Endothelial cell of umbilical vein (primary cell): ENCODE results near the gene GPLD1. TPM values are rescaled to one million over a fixed set of nuclear protein-coding genes. Genes with fewer than 3 reads are reported as not detected.

Source experiments
- BruUV-seq: library from RNA; stranded (reverse); fragments of 400-500 nt; replicated peaks from 2 replicates; lab custom pipeline; 2021; lab: Mats Ljungman, UMichigan
- CTCF ChIA-PET: fragments of 300-600, 350-600 bp; sonication (Branson Sonifier 250); formaldehyde crosslinking; loops from one replicate; lab custom pipeline; 2021; ENCODE audit warnings: antibody characterized with exemption, inconsistent platforms; lab: Charles Lee
- POLR2A ChIA-PET: fragments of 300-600, 350-600 bp; sonication (Branson Sonifier 250); formaldehyde crosslinking; loops from one replicate; lab custom pipeline; 2021; ENCODE audit warnings: antibody characterized with exemption, inconsistent platforms; lab: Charles Lee
- DNase-seq: peaks from one replicate; pipeline ENCODE4 v3.0.0-alpha.2; 2011; ENCODE audit warnings: low read depth, low spot score
- FAIRE-seq: peaks from 2 replicates; lab custom pipeline; 2011; peaks lifted over from hg19 to GRCh38; lab: Jason Lieb, UNC
- H2AFZ ChIP-seq: 2 replicates; pipeline ENCODE4 v1.6.0; 2012; ENCODE audit warnings: low read depth, low read length, control low read depth, inconsistent platforms
- H3K27ac ChIP-seq: 2 replicates; pipeline ENCODE4 v1.5.1; 2011; ENCODE audit warnings: low read depth, mild to moderate bottlenecking, control low read depth, low read length, moderate library complexity; ENCODE audit not compliant: insufficient read depth
- H3K27me3 ChIP-seq, 2 experiments: 2 replicates each; pipeline versions ENCODE4 v1.6.0 to v1.6.1; 2011; ENCODE audit warnings: low read length in 2 of 2, mixed read lengths in 1 of 2; ENCODE audit not compliant: control insufficient read depth in 2 of 2, insufficient read depth in 2 of 2
- H3K36me3 ChIP-seq, 2 experiments: 2 replicates in 1 of 2; 3 replicates in 1 of 2; pipeline ENCODE4 v1.5.1; 2011; ENCODE audit warnings: low read length in 2 of 2, mild to moderate bottlenecking in 1 of 2, moderate library complexity in 1 of 2; ENCODE audit not compliant: control insufficient read depth in 2 of 2, insufficient read depth in 2 of 2; ENCODE audit errors: extremely low read depth in 1 of 2
- H3K4me1 ChIP-seq: 3 replicates; pipeline ENCODE4 v1.5.1; 2011; ENCODE audit warnings: mild to moderate bottlenecking, low read length; ENCODE audit not compliant: control insufficient read depth, insufficient read depth; ENCODE audit errors: extremely low read depth
- H3K4me2 ChIP-seq: 2 replicates; pipeline ENCODE4 v1.6.1; 2011; ENCODE audit warnings: low read length, control low read depth, mixed read lengths; ENCODE audit not compliant: insufficient read depth
- H3K4me3 ChIP-seq, 3 experiments: fragments of 200-600 bp in 1 of 3; sonication (generic), shearing (Covaris generic) in 1 of 3; replicated peaks in 1 of 3; 2 replicates each; pipeline ENCODE4 v1.5.1; 2011 to 2016; ENCODE audit warnings: control low read depth in 3 of 3, low read length in 3 of 3, mild to moderate bottlenecking in 2 of 3, inconsistent platforms in 1 of 3, low read depth in 1 of 3, moderate library complexity in 1 of 3; ENCODE audit not compliant: insufficient read depth in 1 of 3
- H3K79me2 ChIP-seq: 2 replicates; pipeline ENCODE4 v1.6.0; 2012; ENCODE audit warnings: low read length, inconsistent platforms; ENCODE audit not compliant: control insufficient read depth, insufficient read depth
- H3K9ac ChIP-seq: replicated peaks from 2 replicates; pipeline ENCODE3; 2011; ENCODE audit warnings: low read length, control low read depth; ENCODE audit not compliant: insufficient read depth; ENCODE audit errors: extremely low read depth
- H3K9me1 ChIP-seq: replicated peaks from 3 replicates; pipeline ENCODE4 v1.6.0; 2011; ENCODE audit warnings: mild to moderate bottlenecking, low read length; ENCODE audit not compliant: control insufficient read depth, insufficient read depth; ENCODE audit errors: extremely low read depth
- H3K9me3 ChIP-seq: replicated peaks from 2 replicates; pipeline ENCODE4 v1.5.1; 2012; ENCODE audit warnings: low read length, inconsistent platforms; ENCODE audit not compliant: control insufficient read depth, insufficient read depth
- H4K20me1 ChIP-seq: replicated peaks from 2 replicates; pipeline ENCODE3; 2011; ENCODE audit warnings: mild to moderate bottlenecking, low read length; ENCODE audit not compliant: control insufficient read depth, insufficient read depth; ENCODE audit errors: extremely low read depth
- CTCF ChIP-seq, 2 donors: IDR thresholded peaks; 1 replicate in 1 of 2; 2 replicates in 1 of 2; pipeline ENCODE4 v1.5.1; 2011; ENCODE audit warnings: low read length in 2 of 2, mild to moderate bottlenecking in 2 of 2, moderate library complexity in 2 of 2, control low read depth in 1 of 2, inconsistent platforms in 1 of 2, low read depth in 1 of 2; ENCODE audit not compliant: insufficient read depth in 1 of 2; ENCODE audit errors: extremely low read depth in 1 of 2
- EZH2 ChIP-seq: IDR thresholded peaks from 2 replicates; pipeline ENCODE4 v1.6.1; 2012; ENCODE audit warnings: borderline replicate concordance, low read depth, mild to moderate bottlenecking, moderate library complexity, low read length, inconsistent platforms; ENCODE audit not compliant: severe bottlenecking
- FOS ChIP-seq: IDR thresholded peaks from 2 replicates; pipeline ENCODE4 v1.6.1; 2011; ENCODE audit warnings: mild to moderate bottlenecking, low read length, moderate library complexity, borderline replicate concordance; ENCODE audit not compliant: insufficient read depth
- GATA2 ChIP-seq: IDR thresholded peaks from 2 replicates; pipeline ENCODE4 v1.7.0; 2011; ENCODE audit warnings: low read depth, mild to moderate bottlenecking, moderate library complexity, mixed read lengths, low read length; ENCODE audit not compliant: insufficient read length, insufficient read depth
- JUN ChIP-seq: IDR thresholded peaks from 2 replicates; pipeline ENCODE4 v1.6.1; 2011; ENCODE audit warnings: borderline replicate concordance, low read depth; ENCODE audit not compliant: insufficient read length, insufficient read depth
- MAX ChIP-seq: IDR thresholded peaks from 2 replicates; pipeline ENCODE4 v1.6.1; 2011; ENCODE audit not compliant: insufficient read depth, insufficient read length
- MYC ChIP-seq: IDR thresholded peaks from one replicate; pipeline ENCODE4 v1.6.1; 2011; ENCODE audit warnings: mild to moderate bottlenecking, low read depth, low read length
- POLR2A ChIP-seq: IDR thresholded peaks from 2 replicates; pipeline ENCODE4 v1.6.1; 2012; ENCODE audit warnings: low read depth, mild to moderate bottlenecking, control low read depth, low read length
- POLR2AphosphoS5 ChIP-seq: IDR thresholded peaks from 2 replicates; pipeline ENCODE4 v1.6.1; 2012; ENCODE audit warnings: low read depth, mild to moderate bottlenecking, control low read depth, low read length, moderate library complexity; ENCODE audit not compliant: insufficient read depth
- dilution Hi-C: fragments of 300-500 bp; cut with MboI; formaldehyde crosslinking; loops from one replicate; pipeline ENCODE4 v1.15.0; 2019; ENCODE audit warnings: low sequenced_read_pairs; ENCODE audit not compliant: extremely low pct_ligation_motif_present
- intact Hi-C: fragments of 100-400 bp; cut with micrococcal nuclease; formaldehyde crosslinking; loops from one replicate; pipeline ENCODE4 v1.10.0; 2022
- polyA plus RNA-seq, 4 experiments: library from polyadenylated mRNA; depleted of rRNA in 3 of 4; stranded (reverse) in 3 of 4; unstranded in 1 of 4; fragments of >200 nt; gene quantifications; 2 replicates each; pipeline versions ENCODE4 v1.2.1 to v1.2.3, GENCODE V29; 2011 to 2012; ENCODE audit warnings: missing spikeins in 1 of 4
- total RNA-seq: library from RNA; stranded (reverse); gene quantifications from 2 replicates; pipeline ENCODE4 v1.2.3, GENCODE V29; 2021

GPLD1 gene
- total and polyA plus RNA-seq, 2 donors (not counting 3 experiments of a cell fraction or from before 2014, with no cell fraction given): 0.03 to 0.53 TPM

- no TSS peak for BruUV-seq
- FAIRE-seq (no peak), DNase-seq (no peak)
- Histone ChIP-seq H3K4me2 (no peak overlapping the region), H3K4me1 (no peaks in the 10 kb centered on the region), H3K27ac (no peak overlapping the region), H3K79me2 (no peaks in the 10 kb centered on the region), H4K20me1 (no peaks in the 10 kb centered on the region), H2AFZ (no peak overlapping the region), H3K27me3 (no peaks in the 10 kb centered on the region), H3K4me3 (no peak overlapping the region), H3K36me3 (no peaks in the 10 kb centered on the region), H3K9ac (no peak overlapping the region), H3K9me1 (no peaks in the 10 kb centered on the region), H3K9me3 (no peaks in the 10 kb centered on the region)
- intact Hi-C loops: no loop called here
- ChIA-PET CTCF (interaction anchor here (1.8 kb wide), 1 partner anchor 9 kb away, joined by 4 read pairs; the partner anchor contains the start of gene ALDH5A1), POLR2A (no interaction called here)
- dilution Hi-C loops: no loop called here
- TF ChIP-seq POLR2AphosphoS5 (no peak), JUN (no peak), POLR2A (no peak), MAX (no peak), EZH2 (no peak), FOS (no peak), CTCF (IDR thresholded peaks at IDR 0.05; ENCODE audit: extremely low read depth in 1 of 2, insufficient read depth in 1 of 2, low read depth in 1 of 2, low read length in 2 of 2) (no peak), MYC (no peak), GATA2 (no peak)
Measured at GRCh38 chr6:24486065-24486464, 3.3 kb downstream of the GPLD1 start.
